ENCODE results near the gene CFAP298.
"Not testable (repeated sequence)": the region's sequence is repeated elsewhere in the genome, so short reads cannot be mapped to it uniquely, and the experiment has no call there.

The CFAP298 gene

GRCh38 chr21:32611471-32611997 lies 643 bp downstream of the CFAP298 start:
- DNase-seq (ENCODE audit: low spot score in 2 of 2): peak in 1 of 2 experiments; percentile 54
- in situ Hi-C loops (cut with MboI; ENCODE audit: low sequenced_read_pairs): no loop called here

DNA sequence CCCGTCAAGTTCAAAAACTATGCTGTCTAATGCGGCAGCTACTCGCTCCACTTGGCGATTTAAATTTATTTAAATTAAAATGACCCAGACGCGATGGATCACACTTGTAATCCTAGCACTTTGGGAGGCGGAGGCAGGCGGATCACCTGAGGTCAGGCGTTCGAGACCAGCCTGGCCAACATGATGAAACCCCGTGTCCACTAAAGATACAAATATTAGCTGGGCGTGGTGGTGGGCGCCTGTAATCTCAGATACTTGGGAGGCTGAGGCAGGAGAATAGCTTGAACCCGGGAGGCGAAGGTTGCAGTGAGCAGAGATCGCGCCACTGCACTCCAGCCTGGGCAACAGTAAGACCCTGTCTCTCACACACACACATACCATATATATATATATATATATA lies 1.2 kb downstream of the CFAP298 start:
- peaks cover 33% of the 10 kb centered on the region for H3K36me3 ChIP-seq (replicated peaks)
- DNase-seq (ENCODE audit: low spot score in 2 of 2); in situ Hi-C loops (cut with MboI; ENCODE audit: low sequenced_read_pairs); H3K4me1 ChIP-seq; H3K9me3 ChIP-seq; H3K27me3 ChIP-seq (ENCODE audit: low read depth): not testable (repeated sequence)
- H3K4me3 ChIP-seq: peak overlapping the region; percentile 99

More at GRCh38 chr21:32611471-32611997, 643 bp downstream of the CFAP298 start:
- Histone ChIP-seq H3K4me1 (0 out of 2 replicates have a peak, but pooled peaks cover 5% of the 10 kb centered on the region), H3K27me3 (ENCODE audit: low read depth) (no peaks in the 10 kb centered on the region), H3K9me3 (no peaks in the 10 kb centered on the region), H3K4me3 (peak overlapping the region; percentile 99), H3K36me3 (replicated peaks) (peaks cover 27% of the 10 kb centered on the region)

DNA sequence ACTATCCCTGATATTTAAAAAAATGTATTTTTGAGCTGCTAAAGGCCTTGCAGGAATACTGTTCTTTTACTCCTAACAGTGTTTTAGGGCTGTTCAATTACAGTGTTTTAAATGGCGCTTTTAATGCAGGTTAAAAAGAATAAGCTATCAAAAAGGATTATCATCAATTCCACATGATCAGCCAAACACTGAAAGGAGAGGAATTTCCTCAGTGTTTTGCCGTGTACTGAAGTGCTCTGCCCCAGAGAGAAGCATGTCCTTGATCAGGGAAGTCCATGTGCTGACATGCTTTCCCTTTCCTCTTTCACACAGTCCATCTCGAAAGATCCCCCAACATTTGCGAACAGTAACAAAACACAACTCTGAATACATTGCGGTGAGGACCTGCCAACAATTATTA lies 3.3 kb downstream of the CFAP298 start:
- H3K9me3 ChIP-seq: no peaks in the 10 kb centered on the region
- DNase-seq (ENCODE audit: low spot score in 2 of 2): no peak
- in situ Hi-C loops (cut with MboI; ENCODE audit: low sequenced_read_pairs): no loop called here
- peaks cover 53% of the 10 kb centered on the region for H3K36me3 ChIP-seq (replicated peaks)
- H3K4me3 ChIP-seq: no peak overlapping the region
- no peaks in the 10 kb centered on the region for H3K27me3 ChIP-seq (ENCODE audit: low read depth)
- H3K4me1 ChIP-seq: 0 out of 2 replicates have a peak, but pooled peaks cover 5% of the 10 kb centered on the region

GRCh38 chr21:32605469-32605868 lies 6.7 kb downstream of the CFAP298 start:
- Histone ChIP-seq H3K36me3 (replicated peaks) (peaks cover 66% of the 10 kb centered on the region), H3K4me1 (no peaks in the 10 kb centered on the region), H3K4me3 (no peak overlapping the region), H3K27me3 (ENCODE audit: low read depth) (no peaks in the 10 kb centered on the region), H3K9me3 (no peaks in the 10 kb centered on the region)
- in situ Hi-C loops (cut with MboI; ENCODE audit: low sequenced_read_pairs): no loop called here
- no peak for DNase-seq (ENCODE audit: low spot score in 2 of 2)

GRCh38 chr21:32604464-32604863 lies 7.7 kb downstream of the CFAP298 start:
- no peaks in the 10 kb centered on the region for H3K27me3 ChIP-seq (ENCODE audit: low read depth)
- no peaks in the 10 kb centered on the region for H3K4me1 ChIP-seq
- no peak for DNase-seq (ENCODE audit: low spot score in 2 of 2)
- no peak overlapping the region for H3K4me3 ChIP-seq
- peaks cover 74% of the 10 kb centered on the region for H3K36me3 ChIP-seq (replicated peaks)
- H3K9me3 ChIP-seq: no peaks in the 10 kb centered on the region
- in situ Hi-C loops (cut with MboI; ENCODE audit: low sequenced_read_pairs): loop anchor here (5.0 kb wide), 1 partner anchor 202 kb away; no protein-coding TSS in a partner anchor

- Histone ChIP-seq H3K9me3 (no peaks in the 10 kb centered on the region), H3K27me3 (ENCODE audit: low read depth) (no peaks in the 10 kb centered on the region), H3K36me3 (replicated peaks) (peaks cover 70% of the 10 kb centered on the region), H3K4me3 (no peak overlapping the region), H3K4me1 (no peaks in the 10 kb centered on the region)
- in situ Hi-C loops (cut with MboI; ENCODE audit: low sequenced_read_pairs): loop anchor here (5.0 kb wide), 1 partner anchor 201 kb away; no protein-coding TSS in a partner anchor
- no peak for DNase-seq (ENCODE audit: low spot score in 2 of 2)
Observed at GRCh38 chr21:32603131-32603530, 9.0 kb downstream of the CFAP298 start.

DNA sequence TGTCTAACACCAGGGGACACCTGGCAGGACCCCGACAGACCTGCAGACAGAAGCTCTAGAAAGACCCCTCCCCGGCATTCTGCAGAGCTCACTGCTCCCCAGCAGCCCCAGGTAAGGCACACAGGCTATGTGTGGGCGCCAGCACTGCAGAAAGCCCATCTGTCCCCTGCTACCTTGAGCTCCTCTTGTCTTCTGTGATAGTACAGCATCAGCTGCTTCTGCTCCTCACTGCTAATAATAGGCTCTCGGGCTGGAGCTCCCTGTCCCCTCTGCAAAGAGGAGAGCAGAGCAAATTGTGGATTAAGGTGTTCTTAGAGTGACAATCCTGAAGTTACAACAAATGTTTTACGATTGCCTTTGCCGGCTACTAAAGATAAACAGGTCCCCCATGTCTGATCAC lies 10.1 kb downstream of the CFAP298 start:
- no peak overlapping the region for H3K4me3 ChIP-seq
- in situ Hi-C loops (cut with MboI; ENCODE audit: low sequenced_read_pairs): loop anchor here (5.0 kb wide), 1 partner anchor 200 kb away; no protein-coding TSS in a partner anchor
- no peaks in the 10 kb centered on the region for H3K4me1 ChIP-seq
- H3K9me3 ChIP-seq: no peaks in the 10 kb centered on the region
- H3K36me3 ChIP-seq (replicated peaks): peaks cover 66% of the 10 kb centered on the region
- DNase-seq (ENCODE audit: low spot score in 2 of 2): no peak
- no peaks in the 10 kb centered on the region for H3K27me3 ChIP-seq (ENCODE audit: low read depth)

DNA sequence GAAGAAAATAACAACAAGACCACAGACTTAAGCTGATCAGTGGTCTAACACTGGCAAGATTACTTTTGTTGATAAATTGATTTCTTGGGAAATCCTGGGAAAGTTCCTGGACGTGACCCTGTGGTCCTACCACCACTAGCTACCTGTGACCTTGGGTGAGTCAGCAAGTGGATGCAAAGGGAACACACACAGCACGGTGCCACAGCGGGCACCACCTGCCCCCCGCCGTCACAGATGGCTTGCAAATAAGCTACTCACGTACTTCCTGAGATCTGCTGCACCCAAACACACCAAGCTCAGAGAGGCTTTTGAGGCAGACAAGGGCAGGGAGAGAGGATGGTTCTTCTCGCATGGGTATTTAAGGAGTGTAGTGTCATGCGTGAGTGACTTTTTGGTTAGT lies 12.7 kb downstream of the CFAP298 start:
- Histone ChIP-seq H3K4me3 (no peak overlapping the region), H3K4me1 (no peaks in the 10 kb centered on the region), H3K27me3 (ENCODE audit: low read depth) (no peaks in the 10 kb centered on the region), H3K9me3 (no peaks in the 10 kb centered on the region), H3K36me3 (replicated peaks) (peaks cover 41% of the 10 kb centered on the region)
- no peak for DNase-seq (ENCODE audit: low spot score in 2 of 2)
- in situ Hi-C loops (cut with MboI; ENCODE audit: low sequenced_read_pairs): no loop called here

GRCh38 chr21:32599091-32599490 lies 13.1 kb downstream of the CFAP298 start:
- in situ Hi-C loops (cut with MboI; ENCODE audit: low sequenced_read_pairs): no loop called here
- H3K4me1 ChIP-seq: no peaks in the 10 kb centered on the region
- DNase-seq (ENCODE audit: low spot score in 2 of 2): no peak
- no peaks in the 10 kb centered on the region for H3K9me3 ChIP-seq
- H3K36me3 ChIP-seq (replicated peaks): peaks cover 37% of the 10 kb centered on the region
- H3K4me3 ChIP-seq: no peak overlapping the region
- H3K27me3 ChIP-seq (ENCODE audit: low read depth): no peaks in the 10 kb centered on the region

- in situ Hi-C loops (cut with MboI; ENCODE audit: low sequenced_read_pairs): no loop called here
- no peaks in the 10 kb centered on the region for H3K4me1 ChIP-seq
- H3K27me3 ChIP-seq (ENCODE audit: low read depth): no peaks in the 10 kb centered on the region
- H3K4me3 ChIP-seq: no peak overlapping the region
- H3K36me3 ChIP-seq (replicated peaks): peaks cover 20% of the 10 kb centered on the region
- no peak for DNase-seq (ENCODE audit: low spot score in 2 of 2)
- H3K9me3 ChIP-seq: no peaks in the 10 kb centered on the region
Observed at GRCh38 chr21:32597205-32597604, 15.0 kb downstream of the CFAP298 start.

DNA sequence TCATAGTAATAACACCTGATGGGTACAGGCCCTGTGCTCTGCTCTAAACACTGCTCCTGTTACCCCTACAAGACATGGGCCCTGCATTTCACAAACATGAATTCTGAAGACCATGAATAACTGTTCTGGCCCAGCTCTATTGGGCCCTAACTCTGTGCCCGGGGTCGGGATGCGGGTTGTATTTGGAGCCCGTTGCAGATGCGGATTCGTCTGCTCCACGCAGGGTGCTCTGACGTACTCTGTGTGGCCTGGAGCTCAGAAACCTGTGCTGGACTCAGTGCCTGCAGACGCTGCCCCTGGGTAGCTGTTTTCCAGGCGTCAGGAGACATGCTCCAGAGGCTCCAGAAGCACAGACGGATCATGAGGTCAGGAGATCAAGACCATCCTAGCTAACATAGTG lies 16.7 kb downstream of the CFAP298 start:
- Histone ChIP-seq H3K36me3 (replicated peaks) (peaks cover 14% of the 10 kb centered on the region), H3K4me1 (no peaks in the 10 kb centered on the region), H3K4me3 (no peak overlapping the region), H3K9me3 (no peaks in the 10 kb centered on the region), H3K27me3 (ENCODE audit: low read depth) (no peaks in the 10 kb centered on the region)
- in situ Hi-C loops (cut with MboI; ENCODE audit: low sequenced_read_pairs): no loop called here
- DNase-seq (ENCODE audit: low spot score in 2 of 2): no peak

GRCh38 chr21:32593690-32594089 lies 18.5 kb downstream of the CFAP298 start:
- H3K9me3 ChIP-seq: no peaks in the 10 kb centered on the region
- H3K36me3 ChIP-seq (replicated peaks): no peaks in the 10 kb centered on the region
- DNase-seq (ENCODE audit: low spot score in 2 of 2): no peak
- H3K4me3 ChIP-seq: no peak overlapping the region
- in situ Hi-C loops (cut with MboI; ENCODE audit: low sequenced_read_pairs): no loop called here
- H3K4me1 ChIP-seq: no peaks in the 10 kb centered on the region
- no peaks in the 10 kb centered on the region for H3K27me3 ChIP-seq (ENCODE audit: low read depth)

DNA sequence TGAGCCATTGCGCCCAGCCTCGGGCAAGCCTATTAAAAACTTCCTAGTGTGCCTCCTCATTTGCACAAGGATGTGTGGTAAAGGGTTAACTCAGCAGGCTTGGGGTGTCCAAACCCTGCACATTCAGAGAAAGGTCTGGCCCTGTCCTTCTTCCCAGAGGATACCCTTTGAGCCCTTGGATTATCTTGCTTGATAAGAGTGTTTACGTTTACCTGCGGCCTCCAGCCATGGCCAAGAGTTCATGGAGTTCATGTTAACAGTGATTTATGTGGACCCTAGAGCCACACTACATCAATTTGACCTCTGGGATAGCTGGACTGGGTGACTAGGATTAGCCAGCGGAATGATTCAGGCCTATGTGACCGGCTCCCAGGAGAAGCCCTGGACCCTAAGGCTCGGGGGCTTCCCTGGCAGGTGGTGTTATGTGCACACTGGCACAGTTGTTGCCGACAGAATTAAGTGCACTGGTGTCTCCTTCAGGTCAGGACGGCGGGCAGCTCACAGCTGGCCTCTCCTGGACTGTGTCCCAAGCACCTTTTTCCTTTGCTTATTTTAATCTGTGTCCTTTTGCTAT lies 19.2 kb downstream of the CFAP298 start:
- Histone ChIP-seq H3K9me3 (no peaks in the 10 kb centered on the region), H3K27me3 (ENCODE audit: low read depth) (no peaks in the 10 kb centered on the region), H3K4me1 (no peaks in the 10 kb centered on the region), H3K4me3 (no peak overlapping the region), H3K36me3 (replicated peaks) (no peaks in the 10 kb centered on the region)
- no peak for DNase-seq (ENCODE audit: low spot score in 2 of 2)
- in situ Hi-C loops (cut with MboI; ENCODE audit: low sequenced_read_pairs): no loop called here

- Histone ChIP-seq H3K36me3 (replicated peaks) (no peaks in the 10 kb centered on the region), H3K9me3 (no peaks in the 10 kb centered on the region), H3K4me1 (no peaks in the 10 kb centered on the region), H3K4me3 (no peak overlapping the region), H3K27me3 (ENCODE audit: low read depth) (no peaks in the 10 kb centered on the region)
- DNase-seq (ENCODE audit: low spot score in 2 of 2): no peak
- in situ Hi-C loops (cut with MboI; ENCODE audit: low sequenced_read_pairs): no loop called here
Observed at GRCh38 chr21:32590130-32590529, 22.0 kb downstream of the CFAP298 start.

DNA sequence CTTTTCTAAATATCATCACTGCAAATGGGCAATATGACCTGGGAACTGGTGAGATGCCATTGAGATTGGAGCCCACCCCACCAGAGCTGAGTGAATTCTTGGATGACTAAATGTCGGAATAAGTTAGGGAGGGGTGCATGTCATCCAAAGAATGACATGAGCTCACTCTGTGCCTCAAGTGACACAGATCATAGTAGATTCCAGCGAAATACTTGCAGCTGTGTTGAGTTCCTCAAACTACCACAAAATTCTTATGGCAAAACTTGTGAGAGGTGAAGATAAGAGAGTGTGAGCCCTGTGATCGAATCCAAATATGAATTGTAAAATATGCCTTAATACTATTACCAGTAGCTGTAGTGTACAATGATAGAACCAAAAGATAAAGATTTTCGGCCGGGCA lies 24.5 kb downstream of the CFAP298 start:
- in situ Hi-C loops (cut with MboI; ENCODE audit: low sequenced_read_pairs): no loop called here
- no peaks in the 10 kb centered on the region for H3K36me3 ChIP-seq (replicated peaks)
- H3K4me1 ChIP-seq: no peaks in the 10 kb centered on the region
- DNase-seq (ENCODE audit: low spot score in 2 of 2): no peak
- no peaks in the 10 kb centered on the region for H3K27me3 ChIP-seq (ENCODE audit: low read depth)
- H3K4me3 ChIP-seq: no peak overlapping the region
- no peaks in the 10 kb centered on the region for H3K9me3 ChIP-seq

Measured in HAP-1 (cell line).